COLO668 (cell line): Measurements from ENCODE around the gene PLOD1.

Experiments used
- DNase-seq: peaks from one replicate; lab custom pipeline; 2025; ENCODE audit not compliant: unreplicated experiment; lab: John Stamatoyannopoulos, UW

The PLOD1 gene

DNA sequence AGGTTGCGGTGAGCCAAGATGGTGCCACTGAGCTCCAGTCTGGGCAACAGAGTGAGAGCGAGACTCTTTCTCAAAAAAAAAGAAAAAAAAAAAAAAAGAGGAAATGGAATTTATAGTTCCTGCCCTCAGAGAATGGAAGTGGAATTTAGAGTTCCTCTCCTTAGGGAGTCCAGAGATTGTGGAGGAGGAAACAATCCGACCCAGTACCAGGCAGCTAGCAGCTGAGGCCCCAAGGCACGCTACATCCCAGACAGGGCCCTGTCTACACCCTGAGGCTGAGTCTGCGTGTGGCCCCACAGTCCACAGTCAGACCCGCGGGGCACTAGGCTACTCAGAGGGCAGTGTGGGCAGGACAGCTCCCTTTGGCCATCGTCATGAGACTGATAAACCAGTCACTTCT, 43.8 kb downstream of the PLOD1 start:
- no peak for DNase-seq

DNA sequence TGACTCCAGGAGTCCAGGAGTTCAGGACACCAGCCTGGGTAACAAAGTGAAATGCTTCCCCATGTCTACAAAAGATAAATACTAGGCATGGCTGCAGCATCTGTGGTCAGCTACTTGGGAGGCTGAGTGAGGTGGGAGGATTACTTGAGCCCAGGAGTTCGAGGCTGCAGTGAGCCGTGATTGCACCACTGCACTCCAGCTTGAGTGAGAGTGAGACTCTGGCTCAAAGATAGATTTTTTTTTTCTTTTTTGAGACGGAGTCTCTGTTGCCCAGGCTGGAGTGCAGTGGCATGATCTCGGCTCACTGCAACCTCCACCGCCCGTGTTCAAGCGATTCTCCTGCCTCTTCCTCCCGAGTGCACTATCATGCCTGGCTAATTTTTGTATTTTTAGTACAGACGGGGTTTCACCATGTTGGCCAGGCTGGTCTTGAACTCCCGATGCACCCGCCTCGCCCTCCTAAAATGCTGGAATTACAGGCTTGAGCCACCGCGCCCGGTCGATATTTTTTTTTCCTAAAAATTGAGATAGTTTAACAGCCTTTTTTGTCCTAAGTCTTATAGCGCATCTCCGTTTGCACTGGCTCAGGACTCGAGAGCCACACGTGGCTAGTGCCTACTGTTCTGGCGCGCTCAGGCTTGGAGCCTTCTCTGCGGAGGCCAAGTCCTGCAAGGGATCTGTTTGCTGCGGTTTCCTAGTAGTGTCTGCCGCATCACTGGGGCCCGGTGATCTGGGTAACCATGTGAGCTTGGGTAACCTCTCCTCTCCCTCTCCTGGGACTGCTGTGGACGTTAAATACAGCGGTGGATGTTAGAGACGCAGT, 44.7 kb downstream of the PLOD1 start:
- DNase-seq = peak; percentile 86

DNA sequence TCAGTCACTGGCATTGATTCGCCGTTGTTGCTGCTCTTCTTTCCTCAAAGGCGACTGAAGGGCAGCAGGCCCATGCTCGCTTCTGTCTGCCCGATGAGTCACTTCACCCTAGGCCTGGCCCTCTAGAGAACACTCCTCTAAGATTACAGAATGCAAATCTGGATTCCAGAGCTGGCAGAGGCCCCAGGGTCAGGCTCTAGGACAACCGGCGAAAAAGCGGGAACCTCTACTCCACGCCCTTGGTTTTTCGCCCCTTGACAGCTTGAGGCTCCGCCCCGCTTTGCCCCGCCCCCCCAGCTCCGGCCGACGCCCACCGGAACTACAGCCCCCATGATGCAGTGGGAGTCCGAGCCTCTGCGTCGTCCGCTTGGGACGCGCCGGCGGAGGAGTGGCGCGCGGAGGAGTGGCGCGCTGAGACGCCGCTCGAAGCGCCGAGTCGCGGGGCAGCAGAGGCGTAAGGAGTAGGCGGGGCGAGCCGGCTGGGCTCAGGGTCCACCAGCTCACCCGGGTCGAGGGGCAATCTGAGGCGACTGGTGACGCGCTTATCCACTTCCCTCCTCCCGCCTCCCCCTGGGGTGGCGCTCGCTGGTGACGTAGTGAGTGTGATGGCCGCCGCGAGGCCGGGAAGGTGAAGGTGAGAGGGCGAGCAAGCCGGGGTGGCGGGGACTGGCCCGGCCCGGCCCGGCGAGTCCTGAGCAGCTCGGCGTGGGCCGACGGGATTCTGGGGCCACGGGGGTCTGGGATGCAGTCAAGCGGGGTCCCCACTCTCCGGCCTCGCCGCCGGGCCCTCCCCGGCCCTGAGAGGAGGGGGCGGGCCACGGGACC, 45.5 kb downstream of the PLOD1 start, which contains the start of gene MFN2:
Gene MFN2 (plus strand): TSS at position 594 of the 825 bp plus-strand sequence. CDS start 8,725 bp downstream, outside the sequence.
- DNase-seq = peak; percentile 99

DNA sequence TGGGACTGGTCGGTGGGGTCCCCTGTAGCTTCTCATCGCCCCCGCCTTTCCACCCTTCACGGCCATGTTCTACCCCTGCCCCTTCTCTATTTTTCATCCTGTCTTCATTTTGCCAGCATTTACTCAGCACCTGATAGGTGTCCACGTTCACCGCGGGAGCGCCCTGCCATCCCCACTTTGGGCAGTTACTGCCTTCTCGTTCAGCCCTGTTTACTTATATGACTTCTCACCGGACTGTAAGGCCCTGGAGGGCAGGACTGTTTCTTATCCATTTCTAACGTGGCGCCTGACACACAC, 46.1 kb downstream of the PLOD1 start:
- DNase-seq = no peak

DNA sequence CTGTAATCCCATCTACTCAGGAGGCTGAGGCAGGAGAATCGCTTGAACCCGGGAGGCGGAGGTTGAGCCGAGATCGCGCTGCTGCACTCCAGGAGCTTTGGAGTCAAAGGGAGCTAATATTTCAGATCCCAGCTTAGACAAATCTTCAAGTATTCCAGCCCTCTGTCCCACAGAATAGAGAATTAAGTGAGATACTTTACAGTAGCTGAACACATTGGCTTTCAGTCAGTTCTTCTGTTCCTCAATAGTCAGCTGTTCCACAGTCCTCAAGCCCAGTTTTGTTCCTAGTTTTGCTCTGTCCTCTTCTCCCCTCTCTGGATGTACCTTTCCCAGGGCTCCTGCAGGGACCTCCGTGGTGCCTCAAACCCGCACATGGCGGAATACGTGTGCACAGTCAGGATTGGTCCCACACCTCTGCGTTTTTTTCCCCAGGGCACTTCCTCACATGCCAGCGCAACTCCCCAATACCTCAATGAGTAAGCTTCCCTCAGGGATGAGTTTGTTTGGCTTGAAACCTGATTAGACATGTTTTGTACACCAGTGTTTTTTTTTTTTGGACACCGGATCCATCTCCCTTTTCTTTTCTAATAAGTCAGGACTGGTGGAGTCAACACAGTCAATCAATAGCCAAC, 47.0 kb downstream of the PLOD1 start:
- DNase-seq = no peak

DNA sequence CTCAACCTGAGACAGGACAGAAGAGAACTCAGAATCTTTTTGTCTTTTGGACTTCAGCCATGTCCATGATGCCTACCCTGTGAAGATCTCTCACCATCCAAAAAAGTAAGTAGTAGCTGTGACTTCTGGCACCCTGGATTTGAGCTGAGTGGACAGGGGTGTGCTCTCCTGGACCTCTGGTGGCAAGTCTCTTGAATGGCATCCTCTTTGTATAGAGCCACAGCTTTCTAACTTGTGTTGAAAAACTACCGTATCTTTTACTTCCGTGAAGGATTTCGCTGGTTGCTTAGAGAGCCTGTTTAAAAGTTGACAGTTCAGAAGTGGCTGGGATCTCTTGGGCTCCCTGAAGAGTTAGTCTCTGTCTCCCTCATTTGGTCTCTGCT, 47.5 kb downstream of the PLOD1 start:
- DNase-seq = peak; percentile 20

DNA sequence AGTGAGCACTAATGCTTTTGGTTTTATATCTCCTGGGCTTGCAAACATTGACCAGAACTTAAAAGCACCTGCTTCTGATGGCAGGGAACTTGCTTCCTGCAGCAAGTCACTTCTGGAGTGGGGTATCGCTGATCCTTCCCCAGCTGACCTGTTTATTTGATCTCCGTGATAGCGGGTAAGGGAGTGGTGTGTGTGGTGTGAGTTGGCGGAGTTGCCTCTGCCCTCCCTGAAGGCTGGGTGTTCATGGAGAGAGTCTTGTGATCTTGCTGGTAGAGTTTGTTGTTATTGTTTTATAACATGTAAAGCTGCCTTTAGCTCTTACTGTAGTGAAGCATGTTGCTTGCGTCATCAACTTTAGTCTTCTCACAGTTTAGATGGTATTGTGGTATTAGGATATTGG, 49.6 kb downstream of the PLOD1 start:
- no peak for DNase-seq

DNA sequence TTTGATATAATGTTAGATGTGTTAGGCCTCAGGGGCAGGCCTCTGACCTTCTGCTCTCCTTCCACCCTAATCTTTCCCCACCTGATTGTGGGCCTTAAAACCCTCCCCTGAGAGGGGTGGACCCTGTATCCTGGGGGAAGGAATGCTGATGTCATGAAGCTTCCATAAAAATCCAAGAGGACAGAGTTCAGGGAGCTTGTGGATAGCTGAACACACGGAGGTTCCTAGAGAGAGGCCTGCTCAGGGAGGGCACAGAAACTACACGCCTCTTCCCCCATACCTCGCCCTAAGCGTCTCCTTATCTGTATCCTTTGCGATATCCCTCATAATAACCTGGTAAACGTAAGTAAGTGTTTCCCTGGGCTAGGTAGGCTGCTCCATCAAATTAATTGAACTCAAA, 50.1 kb downstream of the PLOD1 start:
- no peak for DNase-seq

DNA sequence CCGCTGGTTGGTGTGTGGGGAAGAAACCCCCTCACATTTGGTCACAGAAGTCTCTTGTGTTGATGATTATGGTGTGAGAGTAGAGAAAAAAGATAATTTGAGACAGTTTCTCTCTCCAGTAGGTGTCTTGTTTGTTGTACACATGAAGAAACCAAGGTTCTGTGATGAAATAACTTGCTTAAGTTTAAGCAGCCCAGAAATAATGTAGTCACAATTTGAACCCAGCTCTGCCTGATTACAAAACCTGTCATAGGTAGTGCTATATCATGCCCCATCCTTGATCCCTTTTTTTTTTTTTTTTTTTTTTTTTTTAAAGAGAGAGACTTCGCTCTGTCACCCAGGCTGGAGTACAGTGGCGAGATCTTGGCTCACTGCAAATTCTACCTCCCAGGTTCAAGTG, 50.7 kb downstream of the PLOD1 start:
- DNase-seq = no peak

DNA sequence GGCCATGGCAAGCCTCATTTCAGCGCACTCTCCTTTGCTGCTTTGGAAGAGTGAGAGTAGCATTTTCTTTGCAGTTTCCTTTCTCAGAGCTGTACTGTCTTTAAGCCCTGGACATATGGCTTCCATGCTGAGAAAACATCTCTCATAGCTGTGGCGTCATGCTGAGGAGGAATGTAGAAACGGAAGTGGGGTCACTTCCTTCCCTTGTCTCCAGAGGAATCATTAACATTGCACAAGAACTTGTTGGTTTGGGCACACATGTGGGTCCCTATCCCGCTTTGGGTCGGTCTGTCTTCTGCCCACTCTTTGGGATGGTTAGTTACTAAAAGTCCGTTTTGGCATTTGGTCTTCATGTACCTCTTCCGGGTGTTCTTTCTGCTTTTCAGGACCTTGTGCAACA, 51.3 kb downstream of the PLOD1 start:
- DNase-seq = no peak

DNA sequence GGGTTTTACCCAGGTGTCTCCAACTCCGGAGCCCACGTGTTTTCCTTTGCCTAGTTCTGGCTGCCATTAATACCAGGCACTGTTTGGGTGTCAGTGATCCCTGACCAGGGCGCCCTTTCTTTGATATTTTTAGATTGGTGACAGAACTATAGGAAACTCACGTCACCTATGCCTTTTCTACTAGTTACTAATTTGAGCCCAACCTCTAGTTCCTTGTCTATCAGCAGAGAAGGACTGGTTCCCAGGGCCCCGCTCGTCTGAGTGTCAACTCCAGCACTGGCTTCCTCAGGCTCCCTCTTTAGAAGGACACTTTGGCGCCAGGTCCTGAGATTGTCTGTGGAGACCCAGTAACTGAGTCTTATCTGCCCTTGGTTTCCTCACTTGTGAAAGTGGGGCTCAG, 55.2 kb downstream of the PLOD1 start:
- no peak for DNase-seq

DNA sequence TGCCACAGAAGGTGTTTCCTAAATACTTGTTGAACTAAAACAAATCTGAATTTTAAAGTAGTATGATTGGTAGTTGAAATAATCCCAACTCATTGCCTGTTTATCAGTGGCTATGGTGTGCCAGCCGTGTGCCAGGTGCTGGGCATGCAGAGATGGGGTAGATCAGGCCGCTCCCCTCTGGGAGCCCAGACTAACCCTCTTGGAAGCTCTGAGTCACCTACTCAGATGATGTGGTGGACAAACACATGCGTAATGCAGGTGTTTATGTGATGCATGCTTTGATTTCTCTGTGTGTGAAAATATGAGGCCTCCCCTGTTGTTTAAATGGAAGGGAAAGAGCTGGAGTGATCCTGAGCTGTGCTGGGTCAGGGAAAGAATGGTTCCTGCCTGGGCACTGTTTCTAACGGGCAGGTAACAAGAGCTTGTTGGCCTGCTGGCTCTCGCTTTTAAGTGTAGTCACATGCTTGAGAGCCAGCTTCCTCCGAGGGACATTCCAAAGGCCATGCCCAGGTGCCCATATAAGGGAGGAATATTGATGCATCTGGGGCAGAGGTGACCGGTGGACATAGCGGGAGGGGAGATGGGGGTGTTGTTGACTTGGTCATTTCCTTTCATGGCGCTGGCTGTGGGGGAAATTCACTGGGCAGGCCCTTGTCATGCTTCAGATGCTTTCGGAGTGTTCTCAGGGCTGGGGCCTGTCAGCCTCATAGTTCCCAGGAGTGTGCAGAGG, 56.0 kb downstream of the PLOD1 start:
- DNase-seq = no peak

DNA sequence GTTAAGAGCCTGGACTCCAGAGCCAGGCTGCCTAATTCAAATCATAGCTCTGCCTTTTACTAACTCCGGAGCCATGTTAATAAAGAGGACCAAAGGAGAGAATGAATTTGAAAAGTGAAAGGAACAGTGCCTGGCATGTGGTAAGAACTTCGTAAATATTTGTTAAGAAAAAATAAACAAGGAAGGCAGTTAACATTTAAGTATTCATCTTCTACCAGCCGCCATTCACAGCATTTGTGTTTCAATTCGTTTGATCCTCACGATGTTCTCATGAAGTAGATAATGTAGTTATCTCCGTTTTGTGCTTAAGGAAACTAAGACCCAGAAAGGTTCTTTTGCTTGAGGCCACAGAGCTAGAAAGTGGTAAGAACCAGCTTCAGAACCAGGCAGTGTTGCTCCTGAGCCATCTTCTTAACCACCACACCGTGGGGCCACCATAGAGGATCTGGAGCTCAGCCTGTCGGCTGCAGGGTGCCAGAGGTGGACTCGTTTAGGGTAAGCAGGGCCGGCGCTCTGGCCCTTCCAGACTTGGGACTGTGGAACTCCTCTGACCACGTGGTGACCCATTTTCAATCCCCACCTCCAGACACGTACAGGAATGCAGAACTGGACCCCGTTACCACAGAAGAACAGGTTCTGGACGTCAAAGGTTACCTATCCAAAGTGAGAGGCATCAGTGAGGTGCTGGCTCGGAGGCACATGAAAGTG, 57.6 kb downstream of the PLOD1 start:
- DNase-seq = no peak

DNA sequence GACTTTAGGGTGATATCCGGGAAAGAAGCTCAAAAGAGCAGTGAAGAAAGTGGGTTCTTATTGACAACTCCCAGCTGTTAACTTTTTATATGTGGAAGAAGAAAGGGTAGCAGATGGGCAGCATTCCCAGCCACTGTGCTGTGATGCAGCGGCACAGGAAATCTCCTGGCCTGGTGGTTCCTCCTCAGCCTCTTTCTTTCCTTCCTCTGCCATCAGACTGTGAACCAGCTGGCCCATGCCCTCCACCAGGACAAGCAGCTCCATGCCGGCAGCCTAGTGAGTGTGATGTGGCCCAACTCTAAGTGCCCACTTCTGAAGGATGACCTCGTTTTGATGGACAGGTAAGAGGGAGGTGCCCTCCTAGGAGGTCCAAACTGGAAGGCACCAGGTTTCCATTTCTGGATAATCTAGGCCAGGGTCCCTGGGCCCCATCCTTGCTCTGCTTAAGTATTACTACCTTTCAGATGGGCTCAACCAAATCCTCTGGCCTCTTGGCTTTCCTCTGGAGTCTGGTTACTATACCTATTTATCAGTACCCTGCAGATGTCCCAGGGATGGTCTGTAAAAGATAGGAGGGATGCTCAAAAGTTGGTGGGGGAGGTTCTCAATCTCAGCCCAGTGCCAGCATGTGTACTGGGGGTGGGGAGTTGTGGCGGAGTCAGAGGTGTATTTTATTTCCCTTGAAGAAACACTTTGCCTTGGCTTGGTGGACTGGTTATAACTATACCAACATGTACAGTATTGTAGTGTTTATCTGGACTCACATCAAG, 62.7 kb downstream of the PLOD1 start:
- no peak for DNase-seq

DNA sequence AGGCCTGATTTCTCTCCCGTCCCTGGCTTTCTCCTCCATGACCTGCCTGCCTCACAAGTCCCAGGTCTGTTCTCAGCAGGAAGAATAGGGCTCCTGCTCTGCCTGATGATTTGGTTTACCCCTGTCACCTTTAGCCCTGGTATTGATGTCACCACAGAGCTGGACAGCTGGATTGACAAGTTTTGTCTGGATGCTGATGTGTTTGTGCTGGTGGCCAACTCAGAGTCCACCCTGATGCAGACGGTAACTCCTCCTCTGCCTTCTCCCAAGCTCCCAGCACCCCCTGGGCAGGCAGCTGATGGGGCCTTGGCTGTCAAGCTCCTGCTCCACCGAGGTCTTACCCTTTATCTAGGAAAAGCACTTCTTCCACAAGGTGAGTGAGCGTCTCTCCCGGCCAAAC, 64.1 kb downstream of the PLOD1 start:
- no peak for DNase-seq

DNA sequence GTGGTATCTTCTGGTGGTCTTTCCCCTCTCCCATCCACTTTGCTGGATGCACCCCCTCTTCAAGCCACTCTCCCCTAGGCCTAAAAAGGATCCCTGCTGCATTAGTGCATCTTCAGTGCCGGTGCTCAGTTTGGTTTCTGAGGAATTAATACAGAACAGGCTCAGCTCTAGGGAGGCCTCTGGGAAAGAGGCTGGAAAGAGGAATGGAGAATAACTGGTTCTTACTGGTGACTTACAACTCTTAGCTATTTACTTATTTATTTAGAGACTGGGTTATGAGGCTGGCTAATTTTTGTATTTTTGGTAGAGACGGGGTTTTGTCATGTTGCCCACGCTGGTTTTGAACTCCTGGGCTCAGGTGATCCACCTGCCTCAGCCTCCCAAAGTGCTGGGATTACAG, 64.7 kb downstream of the PLOD1 start:
- DNase-seq = no peak

DNA sequence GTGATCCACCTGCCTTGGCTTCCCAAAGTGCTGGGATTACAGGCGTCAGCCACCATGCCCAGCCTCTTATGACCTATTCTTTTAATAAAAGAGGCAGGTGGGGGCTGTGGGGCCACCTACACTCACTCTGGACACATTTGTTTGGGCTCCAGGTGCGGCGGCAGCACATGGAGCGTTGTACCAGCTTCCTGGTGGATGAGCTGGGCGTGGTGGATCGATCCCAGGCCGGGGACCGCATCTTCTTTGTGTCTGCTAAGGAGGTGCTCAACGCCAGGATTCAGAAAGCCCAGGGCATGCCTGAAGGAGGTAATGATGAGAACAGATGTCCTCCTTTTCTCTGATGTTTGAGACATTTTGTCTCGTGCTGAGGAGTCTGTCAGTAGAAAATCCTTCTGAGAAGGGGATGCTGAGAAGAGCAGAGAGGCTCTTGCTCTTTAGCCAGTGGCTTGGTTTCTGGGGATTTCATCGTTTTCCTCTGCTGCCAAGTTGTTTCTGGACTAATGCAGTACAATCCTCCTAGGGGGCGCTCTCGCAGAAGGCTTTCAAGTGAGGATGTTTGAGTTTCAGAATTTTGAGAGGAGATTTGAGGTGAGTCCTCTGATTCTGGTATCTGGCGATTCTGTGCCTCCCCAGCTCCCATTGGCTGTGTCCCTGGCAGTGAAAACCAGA, 66.9 kb downstream of the PLOD1 start:
- peak; percentile 31 for DNase-seq

DNA sequence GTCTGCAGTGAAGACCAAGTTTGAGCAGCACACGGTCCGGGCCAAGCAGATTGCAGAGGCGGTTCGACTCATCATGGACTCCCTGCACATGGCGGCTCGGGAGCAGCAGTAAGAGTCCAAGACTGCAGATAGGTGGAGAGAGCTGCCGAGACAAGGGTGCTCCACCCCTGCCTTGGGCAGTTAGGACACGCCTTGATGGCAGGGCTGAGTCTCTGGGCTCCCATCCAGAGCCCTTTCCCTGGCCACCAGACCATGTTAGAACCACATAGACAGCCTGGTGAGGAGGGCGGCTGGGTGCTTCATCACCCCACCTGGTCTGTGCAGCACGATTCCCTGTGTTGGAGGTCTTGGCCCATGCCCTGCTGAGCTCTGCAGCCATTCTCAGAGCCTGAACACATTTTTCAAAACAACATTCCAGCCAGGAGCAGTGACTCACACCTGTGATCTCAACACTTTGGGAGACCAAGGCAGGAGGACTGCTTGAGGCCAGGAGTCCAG, 67.5 kb downstream of the PLOD1 start:
- no peak for DNase-seq

DNA sequence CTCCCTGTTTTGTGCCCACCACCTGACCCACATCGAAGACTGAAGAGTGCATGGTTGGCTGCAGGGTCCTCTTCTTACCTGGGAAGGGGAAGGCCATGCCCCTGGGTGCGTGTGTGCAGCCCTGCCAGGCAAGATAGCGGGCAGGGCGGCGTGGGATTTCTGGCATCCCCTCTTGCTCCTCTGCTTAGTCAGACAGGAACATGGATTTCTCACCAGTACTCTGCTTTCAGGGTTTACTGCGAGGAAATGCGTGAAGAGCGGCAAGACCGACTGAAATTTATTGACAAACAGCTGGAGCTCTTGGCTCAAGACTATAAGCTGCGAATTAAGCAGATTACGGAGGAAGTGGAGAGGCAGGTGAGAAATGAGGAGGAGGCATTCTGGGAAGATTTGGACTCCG, 69.2 kb downstream of the PLOD1 start:
- no peak for DNase-seq
